HG03439 (cell line): ENCODE results near the gene TEK.

ENCODE experiments used
- ATAC-seq: cut with Tn5 transposase; IDR thresholded peaks from one replicate; pipeline ENCODE4 v1.9.1; 2021; ENCODE audit warnings: mild to moderate bottlenecking, moderate library complexity; ENCODE audit not compliant: unreplicated experiment

TEK gene

GRCh38 chr9:27168951-27169350, 59.9 kb downstream of the TEK start:
- no peak for ATAC-seq

GRCh38 chr9:27176971-27177370, 67.9 kb downstream of the TEK start:
- no peak for ATAC-seq

GRCh38 chr9:27179245-27179865, 70.3 kb downstream of the TEK start:
- ATAC-seq = no peak

GRCh38 chr9:27181381-27181780, 72.4 kb downstream of the TEK start:
- no peak for ATAC-seq

GRCh38 chr9:27182421-27182820, 73.4 kb downstream of the TEK start:
- no peak for ATAC-seq

- no peak for ATAC-seq
Measured at GRCh38 chr9:27183131-27183530, 74.1 kb downstream of the TEK start.

- ATAC-seq = no peak
Measured at GRCh38 chr9:27183701-27184100, 74.7 kb downstream of the TEK start.

GRCh38 chr9:27184556-27185351, 75.7 kb downstream of the TEK start:
- no peak for ATAC-seq

GRCh38 chr9:27188426-27188825, 79.4 kb downstream of the TEK start:
- ATAC-seq = no peak

- ATAC-seq = no peak
Measured at GRCh38 chr9:27189426-27189825, 80.4 kb downstream of the TEK start.

GRCh38 chr9:27192291-27192960, 83.4 kb downstream of the TEK start:
- ATAC-seq = no peak

- ATAC-seq = no peak
Measured at GRCh38 chr9:27193886-27194285, 84.9 kb downstream of the TEK start.

- ATAC-seq = no peak
Measured at GRCh38 chr9:27194401-27195091, 85.5 kb downstream of the TEK start.

- no peak for ATAC-seq
Measured at GRCh38 chr9:27195191-27195590, 86.2 kb downstream of the TEK start.

- no peak for ATAC-seq
Measured at GRCh38 chr9:27196383-27196782, 87.4 kb downstream of the TEK start.

GRCh38 chr9:27198190-27198589, 89.2 kb downstream of the TEK start:
- ATAC-seq = no peak

- ATAC-seq = no peak
Measured at GRCh38 chr9:27202056-27202455, 93.0 kb downstream of the TEK start.

- no peak for ATAC-seq
Measured at GRCh38 chr9:27203783-27204182, 94.8 kb downstream of the TEK start.

- no peak for ATAC-seq
Measured at GRCh38 chr9:27204578-27204977, 95.6 kb downstream of the TEK start.

- no peak for ATAC-seq
Measured at GRCh38 chr9:27205198-27205597, 96.2 kb downstream of the TEK start.

- ATAC-seq = no peak
Measured at GRCh38 chr9:27206041-27206440, 97.0 kb downstream of the TEK start.
